Mesodermal cell (in vitro differentiated cells): ENCODE measurements around the gene WDR19.

ENCODE experiments used
- H3K27ac ChIP-seq: 2 replicates; pipeline ENCODE4 v1.7.0; 2013; ENCODE audit warnings: mild to moderate bottlenecking, low read depth, low read length, moderate library complexity; ENCODE audit not compliant: severe bottlenecking
- H3K36me3 ChIP-seq: 2 replicates; pipeline ENCODE4 v1.7.1; 2013; ENCODE audit warnings: mild to moderate bottlenecking, low read length, moderate library complexity; ENCODE audit not compliant: control insufficient read depth, insufficient read depth
- H3K4me1 ChIP-seq: one replicate; pipeline ENCODE4 v1.7.1; 2013; ENCODE audit warnings: mild to moderate bottlenecking, low read length; ENCODE audit not compliant: insufficient read depth, control insufficient read depth, poor library complexity, severe bottlenecking
- H3K4me3 ChIP-seq: 2 replicates; pipeline ENCODE4 v1.7.0; 2013; ENCODE audit warnings: low read length, control low read depth, mild to moderate bottlenecking; ENCODE audit not compliant: insufficient read depth, poor library complexity, severe bottlenecking; ENCODE audit errors: extremely low read depth
- H3K9me3 ChIP-seq: 2 replicates; pipeline ENCODE4 v1.7.1; 2013; ENCODE audit warnings: mild to moderate bottlenecking, low read length, moderate library complexity; ENCODE audit not compliant: control insufficient read depth
- WGBS, 2 experiments: methylation state at CpG; one replicate each; pipeline ENCODE4 v1.1.5; 2013; ENCODE audit warnings: missing lambda C conversion rate in 2 of 2; ENCODE audit not compliant: insufficient coverage in 2 of 2; 5-methylcytosine and 5-hydroxymethylcytosine counted together

The WDR19 gene

GRCh38 chr4:39232100-39232499, 49.8 kb downstream of the WDR19 start:
- no peak overlapping the region for H3K27ac ChIP-seq
- H3K9me3 ChIP-seq = no peaks in the 10 kb centered on the region
- 87% methylated on average over 4 to 7 of the region's 7 CpGs for WGBS, 2 experiments
- H3K4me3 ChIP-seq = no peak overlapping the region
- peaks cover 6% of the 10 kb centered on the region for H3K36me3 ChIP-seq
- H3K4me1 ChIP-seq = no peaks in the 10 kb centered on the region

DNA sequence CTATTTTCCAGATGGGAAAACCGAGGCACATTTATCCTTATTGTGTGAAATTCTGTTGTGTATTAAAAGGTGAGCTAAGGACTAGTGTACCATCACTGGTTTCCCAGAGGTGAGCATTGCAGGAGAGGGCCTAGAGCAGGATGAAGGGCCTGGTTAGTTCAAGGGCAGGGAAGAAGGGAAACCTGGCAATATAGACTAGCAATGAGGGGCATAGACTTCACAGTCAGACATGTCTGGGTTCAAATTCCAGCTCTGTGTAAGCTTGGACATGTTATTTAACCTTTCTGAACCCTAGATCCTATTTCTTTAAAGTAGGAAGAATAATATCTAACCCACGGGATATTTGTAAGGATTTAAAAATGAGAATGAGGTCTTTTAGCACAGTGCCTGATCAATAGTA, 50.8 kb downstream of the WDR19 start:
- WGBS, 2 experiments = 75 to 80% methylated on average over 1 of the region's 2 CpGs
- no peak overlapping the region for H3K27ac ChIP-seq
- no peak overlapping the region for H3K4me3 ChIP-seq
- no peaks in the 10 kb centered on the region for H3K4me1 ChIP-seq
- peaks cover 6% of the 10 kb centered on the region for H3K36me3 ChIP-seq
- no peaks in the 10 kb centered on the region for H3K9me3 ChIP-seq

DNA sequence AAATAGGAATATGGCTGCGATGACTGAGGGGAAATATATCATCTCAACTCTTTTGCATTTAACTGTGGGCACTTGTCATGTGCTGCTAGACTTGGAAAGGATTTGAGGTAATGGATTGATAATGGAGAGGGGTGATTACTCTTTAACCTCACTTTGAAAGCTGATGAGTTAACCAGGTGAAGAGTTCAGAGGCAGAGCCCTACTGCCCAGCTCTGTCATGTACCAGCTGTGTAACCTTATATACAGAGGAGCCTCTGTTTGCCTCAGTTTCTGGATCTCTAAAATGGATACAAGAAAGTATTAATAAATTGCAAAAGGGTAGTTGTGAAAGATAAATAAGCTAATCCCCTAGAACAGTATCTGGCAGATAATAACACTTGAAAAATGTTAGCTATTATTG, 51.5 kb downstream of the WDR19 start:
- Histone ChIP-seq H3K4me3 (no peak overlapping the region), H3K36me3 (peaks cover 6% of the 10 kb centered on the region), H3K4me1 (no peaks in the 10 kb centered on the region), H3K27ac (no peak overlapping the region), H3K9me3 (no peaks in the 10 kb centered on the region)
- WGBS, 2 experiments = no CpG with 5 or more reads among the region's 1 CpG

GRCh38 chr4:39235021-39235420, 52.7 kb downstream of the WDR19 start:
- Histone ChIP-seq H3K4me1 (no peaks in the 10 kb centered on the region), H3K36me3 (peaks cover 6% of the 10 kb centered on the region), H3K4me3 (no peak overlapping the region), H3K9me3 (no peaks in the 10 kb centered on the region), H3K27ac (no peak overlapping the region)
- 88 to 100% methylated on average over 2 of the region's 2 CpGs for WGBS, 2 experiments

DNA sequence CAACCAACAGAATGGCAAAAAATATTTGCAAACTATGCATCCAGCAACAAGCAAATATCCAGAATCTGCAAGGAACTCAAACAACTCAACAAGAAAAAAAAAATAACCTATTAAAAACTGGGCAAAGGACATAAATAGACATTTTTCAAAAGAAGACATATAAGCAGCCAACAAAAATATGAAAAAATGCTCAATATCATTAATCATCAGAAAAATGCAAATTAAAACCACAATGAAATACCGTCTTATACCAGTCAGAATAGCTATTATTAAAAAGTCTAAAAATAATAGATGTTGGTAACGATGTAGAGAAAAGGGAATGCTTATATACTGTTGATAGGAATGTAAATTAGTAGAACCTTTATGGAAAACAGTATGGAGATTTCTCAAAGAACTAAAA, 53.4 kb downstream of the WDR19 start:
- Histone ChIP-seq H3K4me3 (no peak overlapping the region), H3K9me3 (no peaks in the 10 kb centered on the region), H3K36me3 (peaks cover 3% of the 10 kb centered on the region), H3K4me1 (no peaks in the 10 kb centered on the region), H3K27ac (no peak overlapping the region)
- no CpG with 5 or more reads among the region's 2 CpGs for WGBS, 2 experiments

- H3K4me3 ChIP-seq = no peak overlapping the region
- H3K4me1 ChIP-seq = no peaks in the 10 kb centered on the region
- 100% methylated on average over 1 of the region's 3 CpGs for WGBS, 2 experiments
- peaks cover 3% of the 10 kb centered on the region for H3K36me3 ChIP-seq
- H3K9me3 ChIP-seq = no peaks in the 10 kb centered on the region
- no peak overlapping the region for H3K27ac ChIP-seq
Observed at GRCh38 chr4:39237179-39237578, 54.9 kb downstream of the WDR19 start.

DNA sequence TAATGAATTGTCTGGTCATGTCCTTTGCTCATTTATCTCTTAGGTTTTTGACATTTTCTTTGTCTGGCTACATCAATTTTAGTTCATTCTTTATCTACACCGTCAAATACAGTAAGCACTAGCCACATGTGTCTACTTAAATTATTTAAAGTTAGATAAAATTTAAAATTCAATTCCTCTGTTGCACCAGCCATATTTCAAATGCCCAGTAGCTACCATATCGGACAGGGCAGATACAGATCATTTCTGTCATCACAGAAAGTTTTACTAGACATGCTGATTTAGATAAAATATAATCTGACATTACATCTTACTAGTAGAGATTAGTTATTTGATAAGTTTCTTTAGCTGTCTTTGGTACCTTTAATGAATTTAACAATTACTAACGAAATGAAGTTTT, 61.1 kb downstream of the WDR19 start:
- no peak overlapping the region for H3K4me3 ChIP-seq
- no peak overlapping the region for H3K27ac ChIP-seq
- H3K9me3 ChIP-seq = no peaks in the 10 kb centered on the region
- WGBS, 2 experiments = 83% methylated on average over 1 of the region's 3 CpGs; no CpG with 5 or more reads in 1 of the 2 experiments
- H3K4me1 ChIP-seq = no peaks in the 10 kb centered on the region
- peaks cover 17% of the 10 kb centered on the region for H3K36me3 ChIP-seq

DNA sequence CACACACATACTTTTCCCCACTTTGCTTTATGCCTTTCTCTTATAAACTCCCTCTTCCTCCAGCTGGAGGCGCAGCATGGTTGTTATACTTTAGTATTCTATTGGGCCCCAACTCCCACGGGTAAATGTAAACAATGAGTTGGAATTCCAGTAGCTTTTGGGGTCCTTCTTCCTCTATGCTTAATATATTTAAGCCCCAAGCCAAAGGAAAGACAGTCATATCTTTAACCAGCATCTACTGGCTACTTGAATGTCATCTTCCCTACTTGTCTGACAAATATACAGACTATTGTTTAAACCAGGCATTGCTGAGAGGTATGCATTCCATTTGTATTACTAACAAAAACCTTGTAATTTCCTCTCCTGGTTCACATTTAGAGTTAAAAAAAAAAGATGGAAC, 72.9 kb downstream of the WDR19 start:
- H3K4me3 ChIP-seq = no peak overlapping the region
- no peaks in the 10 kb centered on the region for H3K9me3 ChIP-seq
- WGBS, 2 experiments = 20% methylated on average over 1 of the region's 2 CpGs; no CpG with 5 or more reads in 1 of the 2 experiments
- H3K27ac ChIP-seq = peak overlapping the region; percentile 80
- H3K36me3 ChIP-seq = peaks cover 10% of the 10 kb centered on the region
- peaks cover 22% of the 10 kb centered on the region for H3K4me1 ChIP-seq

DNA sequence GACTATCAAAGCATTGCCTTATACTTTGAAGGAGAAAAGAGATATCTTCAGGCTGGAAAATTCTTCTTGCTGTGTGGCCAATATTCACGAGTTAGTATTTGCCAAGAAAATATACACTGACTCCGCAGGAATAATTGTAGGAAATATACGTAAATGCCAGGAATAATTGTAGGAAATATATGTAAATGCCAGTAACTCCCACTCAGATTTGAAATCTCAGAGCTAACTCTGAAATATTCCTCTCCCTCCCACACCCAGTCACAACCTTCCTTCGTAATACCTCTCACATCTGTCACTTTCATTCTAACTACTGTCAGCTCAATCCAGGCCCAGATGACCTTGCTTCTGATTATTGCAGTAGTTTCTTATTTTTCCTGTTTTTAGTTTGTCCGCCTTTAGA, 73.5 kb downstream of the WDR19 start:
- H3K9me3 ChIP-seq = no peaks in the 10 kb centered on the region
- 87 to 92% methylated on average over 3 to 4 of the region's 5 CpGs for WGBS, 2 experiments
- peak overlapping the region; percentile 80 for H3K27ac ChIP-seq

DNA sequence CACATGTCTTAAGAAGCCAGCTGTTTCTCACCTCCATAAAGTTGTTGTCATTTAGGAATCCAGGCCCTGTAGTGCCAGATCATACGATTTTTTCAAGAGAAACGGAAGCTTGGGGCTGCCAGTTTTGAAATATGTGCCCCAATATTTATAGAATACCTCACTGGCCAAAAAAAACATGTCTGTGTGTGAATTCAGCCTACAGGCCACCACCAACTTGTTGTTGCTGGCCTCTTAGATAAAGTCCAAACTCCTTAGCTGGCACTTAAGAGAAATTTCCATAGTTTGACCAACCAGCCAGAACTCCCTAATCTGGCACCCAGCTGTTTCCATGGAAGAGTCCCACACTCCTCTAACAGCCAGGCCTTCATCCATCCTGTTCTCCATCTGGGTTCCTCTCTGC, 74.1 kb downstream of the WDR19 start:
- Histone ChIP-seq H3K4me1 (peaks cover 22% of the 10 kb centered on the region), H3K4me3 (no peak overlapping the region), H3K27ac (peak overlapping the region; percentile 80), H3K36me3 (peaks cover 19% of the 10 kb centered on the region), H3K9me3 (no peaks in the 10 kb centered on the region)
- WGBS, 2 experiments = 100% methylated on average over 2 of the region's 2 CpGs

More for the DNA sequence above, 73.5 kb downstream of the WDR19 start:
- no peak overlapping the region for H3K4me3 ChIP-seq
- H3K4me1 ChIP-seq = peaks cover 22% of the 10 kb centered on the region
- peaks cover 16% of the 10 kb centered on the region for H3K36me3 ChIP-seq

DNA sequence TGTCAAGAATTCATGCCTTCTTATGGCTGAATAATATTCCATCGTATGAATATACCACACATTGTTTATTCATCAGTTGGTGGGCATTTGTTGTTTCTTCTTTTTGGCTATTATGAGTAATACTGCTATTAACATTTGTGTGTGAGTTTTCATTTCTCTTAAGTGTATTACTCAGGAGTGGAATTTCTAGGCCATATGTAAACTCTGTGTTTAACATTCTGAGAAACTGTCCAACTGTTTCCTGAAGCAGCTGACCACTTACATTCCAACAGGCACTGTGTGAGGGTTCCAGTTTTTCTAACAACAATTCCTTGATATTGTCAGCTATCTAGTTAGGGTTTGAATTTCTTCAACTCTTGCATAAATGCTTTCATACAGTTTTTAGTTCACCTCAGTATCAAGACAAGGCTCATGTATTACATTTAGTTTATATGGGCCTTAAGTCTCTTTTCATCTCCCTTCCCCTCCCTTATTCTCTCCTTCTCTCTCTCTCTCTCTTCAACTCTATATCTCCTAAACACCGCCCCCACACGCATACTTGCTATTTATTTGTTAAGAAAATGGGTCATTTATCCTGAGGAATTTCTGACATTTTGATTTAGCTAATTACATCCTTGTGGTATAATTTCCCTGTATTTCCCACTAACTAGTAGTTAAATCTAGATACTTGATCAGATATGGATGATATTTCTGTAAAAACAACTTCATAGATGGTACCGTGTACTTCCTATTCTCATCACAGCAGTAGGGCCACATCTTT, 77.4 kb downstream of the WDR19 start:
- Histone ChIP-seq H3K4me1 (peaks cover 19% of the 10 kb centered on the region), H3K27ac (no peak overlapping the region), H3K36me3 (peaks cover 19% of the 10 kb centered on the region), H3K9me3 (no peaks in the 10 kb centered on the region), H3K4me3 (no peak overlapping the region)
- no CpG with 5 or more reads among the region's 4 CpGs for WGBS, 2 experiments
